K562 (cell line): ENCODE results near the gene MTHFSD. TPM values are rescaled to one million over a fixed set of nuclear protein-coding genes. Genes with fewer than 3 reads are reported as not detected.

Source experiments
- ATAC-seq: fragments of 200-7000 bp; cut with Tn5 transposase; 3 replicates; pipeline ENCODE4 v1.9.1; 2020; ENCODE audit warnings: moderate library complexity
- BruUV-seq: library from RNA; stranded (reverse); fragments of 400-500 nt; replicated peaks from 2 replicates; lab custom pipeline; 2021; lab: Mats Ljungman, UMichigan
- CTCF ChIA-PET: fragments of 300-600 bp; formaldehyde crosslinking; extraction: SDS; loops from one replicate; lab custom pipeline; 2021; ENCODE audit warnings: low intra/inter-chr PET ratio; lab: Yijun Ruan, JAX
- POLR2A ChIA-PET: fragments of 300-600, 350-650 bp; sonication (Branson Sonifier 250); formaldehyde crosslinking; extraction: SDS; loops from one replicate; lab custom pipeline; 2021; ENCODE audit warnings: antibody characterized with exemption, inconsistent platforms; lab: Yijun Ruan, JAX
- DNase-seq, 4 experiments: peaks; one replicate each; pipeline versions ENCODE4 v3.0.0 to v3.0.0-alpha.2; 2011 to 2018; ENCODE audit warnings: low spot score in 3 of 4, mixed read lengths in 3 of 4; ENCODE audit errors: extremely low read depth in 1 of 4
- FAIRE-seq: peaks from 2 replicates; lab custom pipeline; 2011; peaks lifted over from hg19 to GRCh38; lab: Jason Lieb, UNC
- H2AFZ ChIP-seq: 2 replicates; pipeline ENCODE4 v1.6.0; 2011; ENCODE audit warnings: low read depth, low read length, control low read depth, inconsistent platforms
- H3K27ac ChIP-seq: fragments of 200-600 bp; 3 replicates; pipeline ENCODE4 v1.8.0; 2011; ENCODE audit warnings: low read depth, mild to moderate bottlenecking, control low read depth, inconsistent platforms, low read length, moderate library complexity, mixed read lengths; ENCODE audit errors: extremely low read depth
- H3K27me3 ChIP-seq, 2 experiments: fragments of 300-600 bp in 1 of 2; 2 replicates in 1 of 2; 3 replicates in 1 of 2; pipeline versions ENCODE4 v1.6.0 to v1.8.0; 2011; ENCODE audit warnings: inconsistent platforms in 2 of 2, low read length in 2 of 2, mild to moderate bottlenecking in 1 of 2, mixed read lengths in 1 of 2, moderate library complexity in 1 of 2; ENCODE audit not compliant: control insufficient read depth in 2 of 2, insufficient read depth in 2 of 2
- H3K36me3 ChIP-seq: fragments of 300-600 bp; 3 replicates; pipeline ENCODE4 v1.8.0; 2011; ENCODE audit warnings: mild to moderate bottlenecking, low read length, inconsistent platforms; ENCODE audit not compliant: control insufficient read depth, insufficient read depth
- H3K4me1 ChIP-seq, 2 experiments: fragments of 200-600 bp in 1 of 2; replicated peaks in 1 of 2; 2 replicates in 1 of 2; 3 replicates in 1 of 2; pipeline versions ENCODE4 v1.5.1 to v1.8.0; 2011; ENCODE audit warnings: inconsistent platforms in 2 of 2, low read length in 2 of 2, mild to moderate bottlenecking in 1 of 2, mixed read lengths in 1 of 2, moderate library complexity in 1 of 2; ENCODE audit not compliant: control insufficient read depth in 2 of 2, insufficient read depth in 2 of 2
- H3K4me2 ChIP-seq: 2 replicates; pipeline ENCODE4 v1.6.1; 2011; ENCODE audit warnings: low read length, control low read depth, inconsistent platforms, mixed read lengths; ENCODE audit not compliant: insufficient read depth
- H3K4me3 ChIP-seq: fragments of 200-600 bp; sonication (generic), shearing (Covaris generic); 2 replicates; pipeline ENCODE4 v1.5.1; 2016; ENCODE audit warnings: control low read depth, inconsistent platforms
- H3K79me2 ChIP-seq: fragments of 200-600 bp; 3 replicates; pipeline ENCODE4 v1.8.0; 2011; ENCODE audit warnings: low read length, inconsistent platforms; ENCODE audit not compliant: control insufficient read depth, insufficient read depth
- H3K9ac ChIP-seq, 2 experiments: 2 replicates each; pipeline versions ENCODE4 v1.6.0 to v1.6.1; 2011; ENCODE audit warnings: low read depth in 2 of 2, low read length in 2 of 2, control low read depth in 1 of 2, inconsistent platforms in 1 of 2, mild to moderate bottlenecking in 1 of 2, mixed read lengths in 1 of 2; ENCODE audit not compliant: insufficient read depth in 1 of 2
- H3K9me1 ChIP-seq: one replicate; pipeline ENCODE4 v1.6.0; 2011; ENCODE audit warnings: inconsistent platforms, mild to moderate bottlenecking, low read length, moderate library complexity; ENCODE audit not compliant: control insufficient read depth, insufficient read depth
- H3K9me3 ChIP-seq: replicated peaks from 2 replicates; pipeline ENCODE4 v1.5.1; 2011; ENCODE audit warnings: low read depth, low read length, inconsistent platforms; ENCODE audit not compliant: control insufficient read depth, insufficient read depth
- H4K20me1 ChIP-seq: replicated peaks from 2 replicates; pipeline ENCODE4 v1.6.1; 2011; ENCODE audit warnings: low read length, inconsistent platforms, mixed read lengths; ENCODE audit not compliant: control insufficient read depth, insufficient read depth
- ATF1 ChIP-seq, 2 experiments: fragments of 450-650 bp in 1 of 2; IDR thresholded peaks; 2 replicates each; pipeline ENCODE4 v1.6.1; 2016; ENCODE audit warnings: missing compliant biosample characterization in 1 of 2, missing genetic modification characterization in 1 of 2
- CREBBP ChIP-seq: IDR thresholded peaks from one replicate; pipeline ENCODE4 v1.6.1; 2012; ENCODE audit warnings: low read depth, mild to moderate bottlenecking, control low read depth, inconsistent platforms, low read length
- FOXK1 ChIP-seq: sonication (generic); formaldehyde crosslinking; IDR thresholded peaks from 2 replicates; pipeline ENCODE4 v1.8.0; 2022; ENCODE audit warnings: missing genetic modification reagents, mild to moderate bottlenecking, borderline replicate concordance
- MYC ChIP-seq, 2 experiments: fragments of 250-450 bp in 1 of 2; sonication (Bioruptor Pico) in 1 of 2; IDR thresholded peaks; 2 replicates each; pipeline versions ENCODE4 v1.5.1 to v1.6.1; 2012 to 2021; ENCODE audit warnings: low read depth in 2 of 2, borderline replicate concordance in 1 of 2, improper control_type of control experiment in 1 of 2, low read length in 1 of 2, mild to moderate bottlenecking in 1 of 2, moderate library complexity in 1 of 2
- NFXL1 ChIP-seq: fragments of 450-650 bp; formaldehyde crosslinking; IDR thresholded peaks from 2 replicates; pipeline ENCODE4 v1.4.0; 2021; ENCODE audit warnings: mild to moderate bottlenecking
- WGBS: fragments of 100-300 bp; shearing (Covaris generic); methylation state at CpG from one replicate; pipeline ENCODE4 v1.1.6; 2016; ENCODE audit warnings: low coverage, mixed read lengths; ENCODE audit not compliant: insufficient coverage; ENCODE audit errors: missing lambda C conversion rate; 5-methylcytosine and 5-hydroxymethylcytosine counted together
- in situ Hi-C: fragments of 300-500 bp; cut with MboI; formaldehyde crosslinking; loops from 4 replicates; pipeline ENCODE4 v1.15.0; 2018; ENCODE audit warnings: inconsistent platforms, mixed read lengths
- intact Hi-C: fragments of 100-400 bp; cut with micrococcal nuclease; formaldehyde crosslinking; loops from 2 replicates; pipeline ENCODE4 v1.14.2; 2022
- polyA plus RNA-seq, 8 experiments: library from polyadenylated mRNA; depleted of rRNA in 4 of 8; stranded (reverse) in 5 of 8; unstranded in 3 of 8; fragments of >200 nt; fragmentation: Nextera tagmentation in 2 of 8; fragmentation: Illumina TruSeq in 1 of 8; extraction: Ambion mirVana in 2 of 8; extraction: Trizol in 1 of 8; gene quantifications; 2 replicates each; pipeline versions ENCODE4 v1.2.1 to v1.2.3, GENCODE V29; 2011 to 2014; ENCODE audit warnings: inconsistent platforms in 1 of 8, missing spikeins in 1 of 8
- total RNA-seq, 7 experiments: library from RNA; depleted of rRNA in 6 of 7; stranded (reverse); fragments of >200 nt in 6 of 7; fragmentation: Illumina TruSeq in 2 of 7; extraction: Trizol in 2 of 7; gene quantifications; 2 replicates each; pipeline versions ENCODE4 v1.2.1 to v1.2.3, GENCODE V29; 2011 to 2021; ENCODE audit warnings: low replicate concordance in 1 of 7
- TF ChIP-seq, protein P1 (sequence below): fragments of 450-650 bp; IDR thresholded peaks from one replicate; pipeline ENCODE4 v1.6.1; 2018; ENCODE audit warnings: mild to moderate bottlenecking, moderate library complexity; ENCODE audit not compliant: partially characterized antibody

The MTHFSD gene
- total and polyA plus RNA-seq, 9 of the 15 experiments (the other 6 are each of a cell fraction or from before 2014, with no cell fraction given), result 3.2 to 20.2 (median 12.0) TPM

DNA sequence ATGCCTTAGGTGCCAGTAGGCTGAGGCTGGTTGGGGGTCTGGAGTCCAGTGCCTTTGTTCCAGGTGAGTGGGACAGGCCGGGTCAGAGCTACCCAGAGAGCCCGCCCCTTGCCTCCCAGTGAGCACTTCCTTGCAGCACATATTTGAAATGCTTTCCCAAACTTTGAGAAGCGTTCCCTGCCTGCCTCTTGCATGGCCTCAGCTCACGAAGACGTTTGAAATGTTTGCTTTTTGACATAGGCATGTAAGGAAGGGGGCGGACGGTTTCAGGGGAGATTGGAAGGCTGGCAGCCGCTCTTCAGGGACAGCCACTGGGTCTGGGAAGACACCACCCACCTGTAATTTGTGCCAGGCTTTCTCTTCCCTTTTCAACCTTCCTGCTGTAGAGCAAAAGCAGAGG is 18.2 kb upstream of the MTHFSD start:
- H3K9me1 ChIP-seq, result no peaks in the 10 kb centered on the region
- BruUV-seq, result no TSS peak
- H3K36me3 ChIP-seq, result no peaks in the 10 kb centered on the region
- H3K4me1 ChIP-seq, result peaks cover 0 to 14% of the 10 kb centered on the region in 2 experiments; a peak in 3 of 5 replicates
- WGBS, result 0% methylated on average over 8 of the region's 8 CpGs
- no peak overlapping the region for H3K9ac ChIP-seq
- POLR2A ChIA-PET, result interaction anchor here (0.6 kb wide), 1 partner anchor 141 kb away, joined by 3 read pairs; no protein-coding TSS in a partner anchor
- H4K20me1 ChIP-seq, result peaks cover 4% of the 10 kb centered on the region
- DNase-seq, result no peak
- H2AFZ ChIP-seq, result no peak overlapping the region
- H3K9me3 ChIP-seq, result no peaks in the 10 kb centered on the region
- H3K27me3 ChIP-seq, result peaks cover 34 to 67% of the 10 kb centered on the region in 2 experiments
- no peak for TF ChIP-seq NFXL1 (CRISPR knock-in tag)
- TF ChIP-seq ATF1 (CRISPR knock-in tag; IDR thresholded peaks at IDR 0.05), result no peak
- TF ChIP-seq ATF1 (tag; IDR thresholded peaks at IDR 0.05), result no peak
- TF ChIP-seq, protein P1, sequence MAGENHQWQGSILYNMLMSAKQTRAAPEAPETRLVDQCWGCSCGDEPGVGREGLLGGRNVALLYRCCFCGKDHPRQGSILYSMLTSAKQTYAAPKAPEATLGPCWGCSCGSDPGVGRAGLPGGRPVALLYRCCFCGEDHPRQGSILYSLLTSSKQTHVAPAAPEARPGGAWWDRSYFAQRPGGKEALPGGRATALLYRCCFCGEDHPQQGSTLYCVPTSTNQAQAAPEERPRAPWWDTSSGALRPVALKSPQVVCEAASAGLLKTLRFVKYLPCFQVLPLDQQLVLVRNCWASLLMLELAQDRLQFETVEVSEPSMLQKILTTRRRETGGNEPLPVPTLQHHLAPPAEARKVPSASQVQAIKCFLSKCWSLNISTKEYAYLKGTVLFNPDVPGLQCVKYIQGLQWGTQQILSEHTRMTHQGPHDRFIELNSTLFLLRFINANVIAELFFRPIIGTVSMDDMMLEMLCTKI, result no peak
- no peak for TF ChIP-seq CREBBP
- no peak for TF ChIP-seq FOXK1
- no peak for TF ChIP-seq MYC (IDR thresholded peaks at IDR 0.05; ENCODE audit: low read depth, low read length)
- no peak for TF ChIP-seq MYC (CRISPR knock-in tag; IDR thresholded peaks at IDR 0.05; ENCODE audit: borderline replicate concordance, low read depth)
- TF ChIP-seq, all 486 proteins: peak for 0
- ATAC-seq, result no peak
- in situ Hi-C loops, result loop anchor here (25.0 kb wide), 1 partner anchor 1064 kb away; no protein-coding TSS in a partner anchor
- Histone ChIP-seq H3K27ac (no peak overlapping the region), H3K79me2 (no peaks in the 10 kb centered on the region), H3K4me2 (no peak overlapping the region), H3K4me3 (no peak overlapping the region)
- no peak for FAIRE-seq
- CTCF ChIA-PET, result no interaction called here
- intact Hi-C loops, result no loop called here
